ENCODE measurements around the gene ZNF385B.

The ZNF385B gene

DNA sequence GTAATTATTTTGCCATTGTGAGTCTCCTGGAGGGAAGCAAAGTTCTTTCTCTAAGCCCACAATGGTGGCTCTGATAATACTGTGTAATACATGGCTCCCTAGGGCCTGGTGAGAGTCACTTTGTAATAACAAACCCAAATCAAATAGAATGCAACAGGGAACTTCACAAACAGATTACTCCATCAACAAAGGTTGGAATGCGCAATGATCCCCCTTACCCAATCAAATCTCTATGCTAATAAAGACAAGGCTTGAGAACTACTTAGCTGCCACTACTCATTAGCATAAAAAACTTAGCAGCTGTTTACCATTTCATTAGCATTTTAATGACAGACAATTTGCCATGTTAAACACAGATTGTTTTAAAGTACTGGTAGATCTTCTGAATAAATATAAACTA is 311.2 kb downstream of the ZNF385B start:
- no peak for DNase-seq (ENCODE audit: low spot score)

DNA sequence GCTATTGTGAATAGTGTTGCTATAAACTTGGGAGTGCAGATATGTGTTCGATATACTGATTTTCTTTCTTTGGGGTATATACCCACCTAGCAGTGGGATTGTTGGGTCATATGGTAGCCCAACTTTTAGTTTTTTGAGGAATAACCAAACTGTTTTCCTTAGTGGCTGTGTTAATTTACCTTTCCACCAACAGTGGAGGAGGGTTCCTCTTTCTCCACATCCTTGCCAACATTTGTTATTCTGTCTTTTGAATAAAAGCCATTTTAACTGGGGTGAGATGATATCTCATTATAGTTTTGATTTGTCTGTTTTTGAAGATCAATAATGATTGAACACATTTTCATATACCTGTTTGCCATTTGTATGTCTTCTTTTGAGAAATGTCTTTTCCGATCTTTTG is 314.8 kb downstream of the ZNF385B start:
- DNase-seq (ENCODE audit: low spot score) = no peak

DNA sequence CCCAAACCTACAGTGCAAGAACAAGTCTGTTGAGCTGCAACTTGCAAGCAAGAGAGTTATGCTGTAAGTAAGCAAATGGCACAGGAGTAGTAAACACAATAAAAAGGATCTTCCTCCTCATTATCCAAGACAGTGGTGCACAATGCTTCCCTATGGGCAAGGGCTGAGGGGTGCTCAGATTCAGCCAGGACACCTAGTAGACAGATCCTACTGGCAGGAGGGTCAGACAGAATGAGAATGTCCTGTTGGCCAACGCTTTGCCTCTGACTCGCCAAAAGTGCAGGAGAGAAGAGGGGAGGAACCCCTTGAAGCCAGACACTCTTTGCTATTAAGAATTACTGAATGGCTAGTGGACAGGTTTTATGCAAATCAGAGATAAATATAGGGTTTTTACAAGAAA is 316.4 kb downstream of the ZNF385B start:
- DNase-seq (ENCODE audit: low spot score) = no peak

DNA sequence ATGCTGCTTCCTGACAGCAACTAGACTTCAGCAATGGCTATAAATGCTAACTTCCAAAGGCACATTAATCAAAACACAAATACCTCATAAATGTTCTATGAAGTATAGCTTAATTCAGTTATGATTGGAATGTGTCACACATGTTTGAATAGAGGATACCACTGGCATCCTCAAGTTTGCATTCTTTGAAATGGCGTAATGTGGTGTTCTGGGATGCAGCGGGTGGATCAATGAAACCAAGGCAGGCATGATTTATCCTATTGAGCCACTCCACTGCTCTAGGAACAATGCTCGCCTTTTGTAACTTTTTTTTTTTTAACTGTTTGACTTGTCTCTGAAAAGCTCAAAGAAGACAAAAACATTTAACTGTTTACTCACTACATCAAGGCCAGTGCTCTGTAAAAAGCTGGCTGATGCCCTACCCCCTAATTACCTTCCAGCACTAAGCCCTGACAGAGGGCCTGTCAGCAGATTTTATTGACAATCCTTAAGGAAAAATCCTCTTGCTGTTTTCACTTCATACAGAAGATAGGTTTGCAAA is 318.0 kb downstream of the ZNF385B start:
- no peak for DNase-seq (ENCODE audit: low spot score)

DNA sequence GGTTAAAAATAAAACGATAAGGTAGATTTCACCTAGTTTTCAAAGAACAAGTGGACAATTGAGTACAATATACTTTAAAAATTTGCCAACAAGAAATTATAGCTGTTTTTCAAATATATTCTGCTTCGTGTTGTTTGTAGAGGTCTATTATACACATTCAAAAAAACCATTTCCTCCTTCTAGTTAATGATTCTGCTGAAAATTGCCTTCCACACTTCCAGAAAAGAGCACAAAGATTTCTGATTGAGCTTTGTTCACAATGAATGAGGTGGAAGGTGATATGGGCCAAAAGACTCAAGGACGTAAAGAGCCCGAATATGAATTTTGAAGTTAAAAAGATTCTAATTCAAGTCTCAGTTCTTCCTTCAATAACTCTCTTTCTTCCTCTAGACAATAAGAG is 319.8 kb downstream of the ZNF385B start:
- DNase-seq (ENCODE audit: low spot score) = no peak

DNA sequence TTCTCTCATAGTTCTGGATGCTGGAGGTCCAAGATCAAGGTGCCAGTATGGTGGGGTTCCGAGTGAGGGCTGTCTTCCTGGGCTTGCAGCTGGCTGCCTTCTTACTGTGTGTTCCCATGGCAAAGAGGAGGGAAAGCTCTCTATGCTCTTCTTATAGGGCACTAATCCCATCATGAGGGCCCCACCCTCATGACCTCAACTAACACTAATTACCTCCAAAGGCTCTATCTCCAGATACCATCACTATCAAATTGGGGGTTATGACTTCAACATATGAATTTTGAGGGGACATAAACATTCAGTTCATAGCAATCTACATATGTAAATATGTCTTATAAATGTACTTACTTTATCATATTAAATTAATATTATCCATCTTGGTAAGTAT is 322.3 kb downstream of the ZNF385B start:
- no peak for DNase-seq (ENCODE audit: low spot score)

DNA sequence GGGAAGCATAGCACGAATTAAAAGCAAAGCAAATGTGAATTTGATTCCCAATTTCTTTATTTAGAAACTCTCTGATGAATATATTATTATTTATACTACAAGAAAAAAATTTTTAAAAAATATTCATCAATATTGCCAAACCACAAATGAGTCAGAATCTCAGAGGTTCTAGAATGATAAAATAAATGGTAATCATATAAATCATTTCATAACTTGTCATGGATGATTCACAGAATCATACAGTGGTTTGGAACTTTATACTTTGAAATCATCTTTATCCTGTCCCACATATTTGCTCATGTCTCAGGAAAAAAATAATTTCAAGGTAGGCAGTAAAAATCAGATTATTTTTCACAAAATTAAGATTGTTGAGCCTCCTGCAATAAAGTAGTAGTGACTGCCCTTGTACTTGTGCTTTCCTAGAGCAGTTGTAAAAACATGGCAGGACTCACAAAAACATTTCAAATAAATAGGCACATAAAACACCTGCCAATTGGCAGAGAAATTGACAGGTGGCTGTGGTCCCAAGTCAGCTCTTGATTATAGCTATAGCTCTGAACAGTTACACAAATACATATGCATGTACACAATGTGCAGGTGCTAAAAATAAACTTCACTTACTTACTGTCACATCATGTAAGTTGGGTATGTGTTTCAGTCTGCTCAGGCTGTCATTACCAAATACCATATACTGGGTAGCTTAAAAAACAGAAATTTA is 322.8 kb downstream of the ZNF385B start:
- no peak for DNase-seq (ENCODE audit: low spot score)

DNA sequence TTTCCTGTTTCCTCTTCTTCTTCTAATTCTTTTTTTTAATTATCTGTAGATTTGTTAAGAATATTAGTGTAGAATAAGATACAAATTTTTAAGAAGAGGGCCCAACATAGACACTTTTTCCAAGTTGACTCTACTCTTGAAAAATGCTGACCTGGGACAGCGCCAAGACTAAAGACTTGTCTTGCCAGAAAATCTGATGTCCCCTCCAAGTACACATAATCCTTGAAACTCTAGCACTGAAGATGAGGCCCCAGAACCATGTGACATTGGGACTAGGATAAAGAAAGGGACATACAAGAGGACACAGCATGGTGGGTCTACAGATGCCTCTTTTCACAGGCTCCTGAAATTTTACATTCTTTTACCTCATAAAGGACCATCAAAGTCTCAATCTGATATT is 325.2 kb downstream of the ZNF385B start:
- DNase-seq (ENCODE audit: low spot score) = no peak

DNA sequence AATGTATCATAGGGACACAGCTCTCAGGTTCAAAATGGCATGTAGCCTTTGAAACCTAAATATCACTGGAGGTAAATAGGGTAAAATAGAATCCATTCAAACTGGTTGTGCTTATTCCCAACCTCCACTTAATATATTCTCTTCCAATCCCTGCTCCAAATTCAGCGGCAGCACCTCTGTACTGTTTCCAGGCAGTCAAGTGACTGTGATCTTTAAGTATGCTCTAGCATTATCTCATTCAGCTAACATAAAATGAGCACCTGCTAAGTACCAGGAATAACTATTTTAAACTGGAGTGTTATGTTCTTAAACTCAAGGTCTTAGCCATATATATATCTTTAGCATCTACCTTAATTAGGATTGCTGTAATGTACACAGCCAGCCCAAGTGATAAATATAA is 327.5 kb downstream of the ZNF385B start:
- no peak for DNase-seq (ENCODE audit: low spot score)

DNA sequence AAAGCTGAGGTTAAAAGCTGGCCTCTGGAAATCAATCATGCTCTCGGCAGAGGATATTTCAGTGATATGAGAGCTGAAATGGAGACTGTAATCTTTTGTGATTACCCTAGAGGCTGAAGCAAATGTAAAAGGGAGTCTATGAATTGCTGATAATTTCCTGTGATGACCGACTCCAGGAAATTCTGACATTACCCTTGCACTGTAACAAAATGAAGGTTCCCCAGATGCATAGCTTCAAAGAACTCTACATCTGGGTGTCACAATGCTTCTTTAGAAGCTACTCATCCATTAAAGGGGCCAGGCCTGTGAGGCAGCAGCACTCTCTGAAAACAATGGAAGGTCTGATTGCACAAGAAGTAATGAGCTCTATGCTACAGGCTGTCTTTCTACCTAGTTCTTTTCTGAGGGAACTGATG is 328.5 kb downstream of the ZNF385B start:
- DNase-seq (ENCODE audit: low spot score) = no peak

DNA sequence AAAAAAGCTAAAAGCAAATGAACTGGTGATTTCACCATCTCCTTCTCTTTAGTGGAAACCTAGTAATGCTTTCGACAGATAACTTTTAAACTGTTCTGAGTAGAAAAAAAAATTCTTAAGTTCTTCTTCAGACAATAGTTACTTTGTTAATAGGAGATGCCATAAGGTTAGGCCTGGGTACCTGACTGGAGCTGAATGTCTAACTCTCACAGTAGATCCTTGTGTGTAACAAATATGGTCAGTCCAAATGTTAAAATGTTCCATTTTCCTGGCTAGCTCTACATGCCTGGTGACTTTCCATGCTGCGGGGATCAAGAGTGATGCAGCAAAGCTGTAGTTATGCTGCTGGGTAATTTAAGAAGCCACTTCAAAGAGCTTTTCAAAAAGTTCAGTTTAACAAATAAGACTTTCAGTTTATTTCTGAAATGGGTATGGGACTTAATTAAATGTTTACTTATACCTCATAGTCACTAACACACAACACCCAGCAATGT is 332.8 kb downstream of the ZNF385B start:
- no peak for DNase-seq (ENCODE audit: low spot score)

DNA sequence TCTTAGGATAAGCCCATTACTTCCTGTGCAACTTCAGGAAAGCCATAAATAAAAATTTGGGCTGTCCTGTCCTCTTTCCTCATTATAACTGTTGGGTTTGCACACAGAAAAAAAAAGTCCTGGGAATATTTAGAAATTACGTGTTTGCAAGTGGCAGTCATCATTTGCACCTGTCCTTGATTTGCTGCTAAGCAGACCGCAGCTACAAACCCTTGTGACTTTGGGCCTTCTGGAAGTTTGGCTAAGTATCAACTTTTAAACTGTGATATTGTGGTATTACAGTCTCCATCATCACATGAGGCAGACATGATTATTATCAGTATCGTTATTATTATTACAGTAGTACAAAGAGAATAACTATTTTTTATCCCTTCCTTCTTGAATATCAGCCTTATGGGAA is 336.1 kb downstream of the ZNF385B start:
- DNase-seq (ENCODE audit: low spot score) = no peak

DNA sequence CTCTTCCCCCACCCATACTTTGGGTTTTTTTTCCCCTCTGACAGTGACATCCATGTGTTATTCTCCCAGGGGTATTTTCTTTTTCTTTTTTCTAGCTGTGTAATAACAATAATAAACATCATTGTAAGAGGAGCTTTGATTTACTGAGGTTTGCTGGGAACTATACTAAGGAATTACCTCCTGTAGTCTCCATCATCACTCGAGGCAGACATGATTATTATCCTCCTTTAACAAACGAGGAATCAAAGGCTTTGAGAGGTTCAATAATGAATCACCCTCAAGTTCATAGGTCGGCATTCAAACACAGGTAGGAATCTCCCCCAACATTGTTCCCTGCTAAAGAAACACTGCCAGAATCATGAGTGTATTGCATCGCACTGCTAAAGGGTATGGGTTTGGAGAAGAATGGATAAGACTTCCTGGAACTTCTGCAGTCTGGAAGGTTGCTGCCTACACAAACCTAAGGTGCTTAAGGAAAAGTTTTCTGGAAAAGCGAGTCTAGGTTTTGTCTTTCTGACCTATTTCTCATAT is 336.5 kb downstream of the ZNF385B start:
- no peak for DNase-seq (ENCODE audit: low spot score)

DNA sequence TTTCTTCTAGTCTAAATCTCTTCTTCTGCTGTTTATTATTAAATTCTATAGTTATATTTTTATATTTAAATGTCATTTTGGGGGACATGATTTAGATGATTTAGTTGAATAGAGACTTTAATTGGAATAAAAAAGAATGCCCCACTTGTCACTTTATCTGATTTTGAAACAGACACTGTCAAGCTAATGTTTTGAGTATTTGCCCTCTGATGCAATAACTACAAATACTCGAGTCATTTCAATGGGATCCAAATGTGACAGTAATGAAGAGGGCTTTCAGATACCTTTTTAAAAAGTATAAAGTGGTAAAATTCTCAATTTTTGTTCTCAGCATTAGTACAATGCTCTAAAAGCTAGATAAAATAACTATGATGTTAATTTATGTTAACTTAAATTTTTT is 339.5 kb downstream of the ZNF385B start:
- DNase-seq (ENCODE audit: low spot score) = no peak

DNA sequence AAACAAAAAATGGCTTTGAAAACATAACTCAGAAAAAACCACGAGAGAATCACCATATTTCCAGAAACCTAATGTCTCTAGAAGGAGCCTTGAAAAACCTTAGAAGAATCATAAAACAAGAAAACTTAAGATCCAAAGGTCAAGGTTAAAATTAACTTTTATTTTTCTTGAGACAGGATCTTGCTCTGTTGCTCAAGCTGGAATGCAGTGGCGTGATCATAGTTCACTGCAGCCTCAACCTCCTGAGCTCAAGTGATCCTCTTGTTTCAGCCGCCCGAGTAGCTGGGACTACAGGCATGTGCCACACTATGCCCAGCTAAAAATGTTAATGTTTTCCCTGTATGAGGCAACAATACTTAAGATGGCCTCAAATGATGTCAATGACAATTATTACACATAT is 342.6 kb downstream of the ZNF385B start:
- no peak for DNase-seq (ENCODE audit: low spot score)

DNA sequence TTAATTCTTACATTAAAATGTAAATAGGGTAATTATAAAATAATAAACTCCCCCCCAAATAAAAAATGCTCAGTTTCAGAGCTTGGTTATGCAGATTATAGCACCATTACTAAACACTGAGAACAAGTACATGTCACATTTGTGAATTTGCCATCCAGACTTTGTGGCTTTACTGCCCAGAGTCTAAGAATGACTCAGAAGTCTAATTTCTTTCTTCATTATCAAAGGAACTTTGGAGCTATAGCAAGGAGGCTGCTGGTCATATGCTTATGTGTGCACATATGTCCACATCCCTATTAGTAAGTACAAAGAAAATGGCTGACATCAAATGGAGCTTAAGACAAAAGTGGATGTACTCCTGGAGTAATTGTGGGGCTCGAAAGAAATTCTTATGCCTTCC is 348.2 kb downstream of the ZNF385B start:
- DNase-seq (ENCODE audit: low spot score) = no peak

DNA sequence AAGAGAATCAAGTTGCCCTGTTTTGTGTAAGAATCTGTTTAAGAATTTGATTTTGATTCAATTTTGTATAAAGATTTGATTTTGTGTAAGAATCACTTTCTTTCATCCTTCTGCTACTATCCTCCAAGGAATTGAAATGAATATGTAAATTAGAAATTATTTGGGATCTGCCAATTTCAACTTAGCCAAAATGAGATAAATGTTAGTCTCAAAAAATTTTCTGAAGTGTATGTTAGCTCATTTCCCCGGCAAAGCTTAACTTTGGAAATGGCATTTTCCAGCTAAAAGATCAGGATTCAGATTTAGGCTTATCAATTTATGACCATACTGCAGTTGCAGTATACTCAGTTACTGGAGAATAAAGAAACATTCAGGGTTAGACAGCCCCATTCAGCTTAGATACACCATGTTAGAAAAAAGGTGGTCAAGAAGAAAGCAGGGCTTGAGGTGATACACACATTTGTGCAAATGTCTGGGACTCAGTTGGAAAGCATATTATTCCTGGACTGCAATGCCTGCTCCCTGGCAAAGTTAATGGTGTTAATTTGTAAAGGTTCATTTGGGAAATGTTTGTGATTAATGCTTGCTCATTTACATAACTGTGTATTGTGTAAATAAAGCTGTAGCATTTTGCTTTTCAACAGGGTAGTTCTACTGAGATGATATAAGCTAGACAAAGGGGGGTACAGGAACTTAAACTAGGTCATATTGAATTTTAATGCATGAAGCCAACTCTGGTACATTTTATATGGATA is 349.0 kb downstream of the ZNF385B start:
- DNase-seq (ENCODE audit: low spot score) = no peak

DNA sequence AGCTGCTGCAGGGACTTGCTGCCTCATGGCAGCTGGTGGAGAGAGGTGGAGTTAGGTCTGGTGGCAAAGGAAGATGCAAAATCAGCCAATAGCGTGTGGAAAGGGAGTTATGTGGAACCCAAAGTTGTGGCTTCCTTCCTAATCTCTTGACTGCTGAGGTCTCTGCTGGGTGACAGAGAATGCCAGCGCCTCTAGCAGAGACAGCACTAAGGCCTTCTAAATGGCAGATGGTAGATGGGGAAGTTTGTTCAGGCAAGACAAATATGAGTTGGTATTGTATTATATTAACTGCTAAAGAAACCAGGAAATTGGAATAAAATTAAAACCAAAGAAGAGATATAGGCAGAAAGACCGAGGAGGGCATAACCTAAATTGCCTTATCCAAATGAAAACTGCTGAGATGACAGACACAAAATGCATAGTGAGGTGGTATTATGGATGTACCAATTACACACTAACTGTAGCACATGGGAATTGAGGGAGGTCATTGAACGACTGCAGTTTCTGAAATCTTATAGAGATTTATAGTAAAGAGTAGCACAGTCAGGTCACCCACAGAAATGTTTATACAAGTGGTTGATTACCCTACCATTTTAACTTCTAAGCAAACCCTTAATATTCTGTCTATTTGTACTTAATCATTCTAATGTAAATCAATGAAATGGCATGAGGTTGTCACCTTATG is 350.2 kb downstream of the ZNF385B start:
- DNase-seq (ENCODE audit: low spot score) = no peak

DNA sequence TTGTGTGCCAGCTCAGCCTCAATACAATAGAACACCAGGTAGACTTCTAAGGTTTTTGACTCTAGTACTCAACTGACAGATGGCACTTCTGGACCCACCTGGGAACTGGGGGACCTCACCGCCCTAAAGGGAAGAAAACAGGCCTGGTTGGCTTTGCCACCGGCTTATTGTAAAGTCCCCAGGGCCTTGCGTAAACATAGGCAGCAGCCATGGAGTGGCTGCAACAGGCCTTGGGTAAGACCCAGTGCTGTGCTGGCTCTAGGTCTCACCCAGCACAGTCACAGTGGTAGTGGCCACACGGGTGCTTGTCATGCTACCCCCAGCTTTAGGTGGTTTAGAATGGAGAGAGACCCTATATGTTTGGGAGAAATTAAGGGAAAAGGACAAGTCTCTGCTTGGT is 366.1 kb downstream of the ZNF385B start:
- no peak for DNase-seq (ENCODE audit: low spot score)

DNA sequence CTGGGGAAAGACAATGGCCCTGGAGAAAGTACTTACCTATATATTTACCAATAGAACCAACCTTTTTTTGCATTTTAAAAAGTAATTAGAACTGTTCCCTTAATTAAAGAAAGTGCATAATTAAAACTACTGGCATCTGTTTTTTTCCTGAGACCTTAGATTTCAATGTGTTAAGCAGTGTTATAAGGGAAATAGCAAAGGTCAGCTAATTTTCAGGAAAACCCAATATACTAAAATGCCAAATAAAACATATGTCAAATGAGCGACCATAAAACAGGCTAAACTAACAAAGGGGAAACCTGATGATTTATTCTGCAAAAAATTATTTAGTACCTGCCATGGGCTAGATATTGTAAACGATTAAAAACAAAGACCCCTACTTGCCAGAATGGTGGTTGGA is 372.8 kb downstream of the ZNF385B start:
- DNase-seq (ENCODE audit: low spot score) = no peak

DNA sequence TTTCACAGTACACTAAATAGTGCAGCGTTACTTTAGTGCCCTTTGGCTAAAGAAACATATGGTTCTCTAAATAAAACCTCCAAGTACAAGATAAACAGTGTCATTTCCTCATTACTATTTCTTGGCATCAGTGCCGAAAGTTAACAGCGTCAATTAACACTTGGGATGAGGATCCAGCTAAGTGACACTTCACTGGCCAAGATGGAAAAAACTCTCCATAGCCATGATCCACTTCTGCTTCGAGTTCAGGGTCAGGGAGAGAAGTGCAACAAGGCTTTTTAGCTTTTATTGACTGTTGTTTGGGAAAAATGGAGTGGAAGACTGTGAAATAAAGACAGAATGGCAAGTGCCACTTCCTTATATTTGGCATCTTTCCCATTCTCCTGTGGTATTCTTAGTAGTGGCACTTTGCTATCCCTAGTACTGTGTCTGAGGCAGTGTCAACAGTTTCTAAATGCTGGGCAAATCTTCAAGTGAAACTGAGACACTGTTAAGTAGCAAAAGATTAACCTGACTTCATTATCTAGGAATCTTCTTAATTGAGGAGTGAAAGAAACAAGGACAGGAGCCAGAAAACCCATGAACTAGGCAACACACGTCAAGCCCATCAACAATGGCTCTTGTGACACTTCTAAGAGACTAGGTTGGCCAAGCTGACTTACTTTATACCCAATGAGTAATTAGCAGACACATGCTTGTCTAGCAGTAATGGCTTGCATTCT is 374.2 kb downstream of the ZNF385B start:
- DNase-seq (ENCODE audit: low spot score) = no peak

DNA sequence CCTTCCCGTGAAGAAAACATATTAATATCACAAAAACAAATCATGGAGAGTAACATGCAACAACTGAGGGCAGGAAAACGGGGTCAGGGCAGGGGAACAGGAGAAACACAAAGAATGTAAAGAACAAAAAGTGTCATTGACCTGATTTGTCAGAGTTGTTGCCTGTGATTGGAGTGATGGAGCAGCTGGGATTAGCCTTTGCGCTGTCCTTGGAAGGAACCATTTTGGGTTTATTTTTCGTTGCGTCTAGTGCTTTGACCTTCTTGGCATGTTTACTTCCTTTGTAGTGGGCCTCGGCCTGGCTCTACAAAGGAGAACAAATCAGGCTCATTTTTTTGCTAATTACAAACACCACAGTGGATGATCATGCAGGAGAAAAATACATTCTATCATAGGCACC is 378.3 kb downstream of the ZNF385B start:
- DNase-seq (ENCODE audit: low spot score) = no peak
